ENCODE measurements around the gene KLB.

DNA sequence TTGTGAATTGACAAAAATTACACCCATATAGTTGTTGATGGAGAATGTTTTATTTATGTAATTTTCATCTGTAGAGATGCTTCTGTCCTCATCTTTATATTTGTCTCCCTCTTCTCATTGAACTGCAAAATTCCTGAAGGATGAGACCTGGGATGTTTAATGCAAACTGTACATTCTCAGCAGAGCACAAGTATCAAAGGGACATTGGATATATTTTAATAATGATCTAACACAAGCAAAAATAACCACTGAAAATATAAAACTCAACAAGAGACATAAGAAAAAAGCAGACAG is 91.9 kb downstream of the KLB start:
- TF ChIP-seq POLR2AphosphoS5 (IDR thresholded peaks at IDR 0.05) = no peak
- TF ChIP-seq, protein P1, sequence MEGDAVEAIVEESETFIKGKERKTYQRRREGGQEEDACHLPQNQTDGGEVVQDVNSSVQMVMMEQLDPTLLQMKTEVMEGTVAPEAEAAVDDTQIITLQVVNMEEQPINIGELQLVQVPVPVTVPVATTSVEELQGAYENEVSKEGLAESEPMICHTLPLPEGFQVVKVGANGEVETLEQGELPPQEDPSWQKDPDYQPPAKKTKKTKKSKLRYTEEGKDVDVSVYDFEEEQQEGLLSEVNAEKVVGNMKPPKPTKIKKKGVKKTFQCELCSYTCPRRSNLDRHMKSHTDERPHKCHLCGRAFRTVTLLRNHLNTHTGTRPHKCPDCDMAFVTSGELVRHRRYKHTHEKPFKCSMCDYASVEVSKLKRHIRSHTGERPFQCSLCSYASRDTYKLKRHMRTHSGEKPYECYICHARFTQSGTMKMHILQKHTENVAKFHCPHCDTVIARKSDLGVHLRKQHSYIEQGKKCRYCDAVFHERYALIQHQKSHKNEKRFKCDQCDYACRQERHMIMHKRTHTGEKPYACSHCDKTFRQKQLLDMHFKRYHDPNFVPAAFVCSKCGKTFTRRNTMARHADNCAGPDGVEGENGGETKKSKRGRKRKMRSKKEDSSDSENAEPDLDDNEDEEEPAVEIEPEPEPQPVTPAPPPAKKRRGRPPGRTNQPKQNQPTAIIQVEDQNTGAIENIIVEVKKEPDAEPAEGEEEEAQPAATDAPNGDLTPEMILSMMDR (IDR thresholded peaks at IDR 0.05) = no peak
